HCT116 (cell line): Measurements from ENCODE around the gene TMEM239. TPM values are rescaled to one million over a fixed set of nuclear protein-coding genes. Genes with fewer than 3 reads are reported as not detected.
A peak's percentile ranks its signal among the peaks of the same experiment; 100 is the strongest.

Source experiments
- ATAC-seq: fragments of 200-7000 bp; cut with Tn5 transposase; 2 replicates; pipeline ENCODE4 v1.9.1; 2020; ENCODE audit warnings: mild to moderate bottlenecking, moderate library complexity
- BruUV-seq: library from RNA; stranded (reverse); fragments of 400-500 nt; replicated peaks from 2 replicates; lab custom pipeline; 2021; lab: Mats Ljungman, UMichigan
- CTCF ChIA-PET: fragments of 300-600 bp; sonication (Branson Sonifier 250); formaldehyde crosslinking; loops from one replicate; lab custom pipeline; 2021; ENCODE audit warnings: antibody characterized with exemption; lab: Charles Lee
- POLR2A ChIA-PET: fragments of 300-600, 350-600 bp; sonication (Branson Sonifier 250); formaldehyde crosslinking; loops from one replicate; lab custom pipeline; 2021; ENCODE audit warnings: antibody characterized with exemption; lab: Charles Lee
- RAD21 ChIA-PET, 2 experiments: fragments of 300-600 bp; sonication (Branson Sonifier 250); formaldehyde crosslinking; loops; one replicate each; lab custom pipeline; 2023; ENCODE audit warnings: low total read pairs in 2 of 2; ENCODE audit not compliant: uncharacterized antibody in 2 of 2, unreplicated experiment in 2 of 2, low non-redundant PET in 1 of 2; lab: Charles Lee
- DNase-seq: peaks from one replicate; pipeline ENCODE4 v3.0.0-alpha.2; 2010; ENCODE audit warnings: low read depth, low spot score
- H2AFZ ChIP-seq: fragments of 200-600 bp; shearing (Covaris generic), sonication (generic); 2 replicates; pipeline ENCODE4 v1.6.1; 2017; ENCODE audit warnings: low read depth, mixed run types, mixed read lengths, antibody characterized with exemption, low read length; ENCODE audit not compliant: poor library complexity, severe bottlenecking
- H3K27ac ChIP-seq: 2 replicates; pipeline ENCODE4 v1.5.1; 2012; ENCODE audit warnings: low read depth, low read length
- H3K27me3 ChIP-seq: fragments of 200-600 bp; sonication (generic); 2 replicates; pipeline ENCODE4 v1.6.1; 2016; ENCODE audit warnings: mixed run types, low read length, mixed read lengths; ENCODE audit not compliant: insufficient read depth
- H3K36me3 ChIP-seq, 2 experiments: fragments of 200-500 bp in 1 of 2; fragments of 200-600 bp in 1 of 2; sonication (Bioruptor generic) in 1 of 2; sonication (generic) in 1 of 2; 2 replicates each; pipeline versions ENCODE4 v1.5.1 to v1.6.1; 2014 to 2016; ENCODE audit warnings: low read length in 2 of 2, inconsistent platforms in 1 of 2, mixed read lengths in 1 of 2, mixed run types in 1 of 2; ENCODE audit not compliant: insufficient read depth in 2 of 2, control insufficient read depth in 1 of 2
- H3K4me1 ChIP-seq, 2 experiments: fragments of 200-600 bp in 1 of 2; sonication (generic) in 1 of 2; 2 replicates each; pipeline versions ENCODE4 v1.5.1 to v1.6.1; 2012 to 2017; ENCODE audit warnings: low read length in 2 of 2, inconsistent platforms in 1 of 2, mild to moderate bottlenecking in 1 of 2, mixed read lengths in 1 of 2, mixed run types in 1 of 2, moderate library complexity in 1 of 2; ENCODE audit not compliant: insufficient read depth in 2 of 2, control insufficient read depth in 1 of 2
- H3K4me2 ChIP-seq: fragments of 200-600 bp; sonication (generic); 2 replicates; pipeline ENCODE4 v1.6.1; 2017; ENCODE audit warnings: mixed run types, low read length, mixed read lengths
- H3K4me3 ChIP-seq, 2 experiments: fragments of 200-600 bp in 1 of 2; sonication (generic) in 1 of 2; replicated peaks in 1 of 2; 2 replicates each; pipeline ENCODE4 v1.5.1; 2011 to 2016; ENCODE audit warnings: low read length in 2 of 2, control low read depth in 1 of 2, low read depth in 1 of 2, mild to moderate bottlenecking in 1 of 2, mixed read lengths in 1 of 2, mixed run types in 1 of 2
- H3K79me2 ChIP-seq: fragments of 200-600 bp; sonication (generic); 2 replicates; pipeline ENCODE4 v1.6.1; 2017; ENCODE audit warnings: mild to moderate bottlenecking, mixed run types, low read length, moderate library complexity, mixed read lengths; ENCODE audit not compliant: insufficient read depth
- H3K9ac ChIP-seq: fragments of 200-600 bp; sonication (generic); 2 replicates; pipeline ENCODE4 v1.6.1; 2016; ENCODE audit warnings: low read length, mixed read lengths
- H3K9me2 ChIP-seq: fragments of 200-600 bp; sonication (generic), shearing (Covaris generic); 2 replicates; pipeline ENCODE4 v1.6.1; 2017; ENCODE audit warnings: mixed run types, mild to moderate bottlenecking, moderate library complexity; ENCODE audit not compliant: insufficient read depth
- H3K9me3 ChIP-seq, 2 experiments: fragments of 200-500 bp in 1 of 2; fragments of 200-600 bp in 1 of 2; sonication (Bioruptor generic) in 1 of 2; sonication (generic) in 1 of 2; 2 replicates each; pipeline ENCODE4 v1.6.1; 2014 to 2017; ENCODE audit warnings: low read length in 2 of 2, mixed read lengths in 2 of 2, inconsistent platforms in 1 of 2, low read depth in 1 of 2, mild to moderate bottlenecking in 1 of 2, mixed run types in 1 of 2, moderate library complexity in 1 of 2; ENCODE audit not compliant: control insufficient read depth in 1 of 2, insufficient read depth in 1 of 2
- H4K20me1 ChIP-seq: fragments of 200-600 bp; sonication (generic), shearing (Covaris generic); 2 replicates; pipeline ENCODE4 v1.6.1; 2017; ENCODE audit warnings: mixed run types, mild to moderate bottlenecking, moderate library complexity; ENCODE audit not compliant: insufficient read depth
- EGR1 ChIP-seq: IDR thresholded peaks from 2 replicates; pipeline ENCODE4 v1.6.1; 2012; ENCODE audit warnings: low read depth
- SRF ChIP-seq: IDR thresholded peaks from 2 replicates; pipeline ENCODE4 v1.6.1; 2012; ENCODE audit warnings: low read depth
- TCF7L2 ChIP-seq: IDR thresholded peaks from 2 replicates; pipeline ENCODE4 v1.7.0; 2011; ENCODE audit warnings: borderline replicate concordance, inconsistent platforms; ENCODE audit not compliant: insufficient read depth, insufficient read length; ENCODE audit errors: extremely low read depth
- intact Hi-C: fragments of 100-400 bp; cut with micrococcal nuclease; formaldehyde crosslinking; loops from 2 replicates; pipeline ENCODE4 v1.10.0; 2022
- total RNA-seq: library from RNA; stranded (reverse); gene quantifications from one replicate; pipeline ENCODE4 v1.2.1, GENCODE V29; 2021; ENCODE audit not compliant: unreplicated experiment
- TF ChIP-seq, protein P1 (sequence below), 3 experiments: fragments of 200-600 bp in 1 of 3; sonication (generic) in 1 of 3; IDR thresholded peaks in 2 of 3; conservative IDR thresholded peaks in 1 of 3; 2 replicates each; pipeline ENCODE4 v1.5.1; 2012 to 2017; ENCODE audit warnings: low read depth in 2 of 3, low read length in 2 of 3, antibody characterized with exemption in 1 of 3, borderline replicate concordance in 1 of 3, control low read depth in 1 of 3, mild to moderate bottlenecking in 1 of 3, mixed read lengths in 1 of 3, mixed run types in 1 of 3, moderate library complexity in 1 of 3; ENCODE audit not compliant: insufficient read depth in 1 of 3

TMEM239 gene
- total RNA-seq, 1 experiment from 2014 or later = not detected

DNA sequence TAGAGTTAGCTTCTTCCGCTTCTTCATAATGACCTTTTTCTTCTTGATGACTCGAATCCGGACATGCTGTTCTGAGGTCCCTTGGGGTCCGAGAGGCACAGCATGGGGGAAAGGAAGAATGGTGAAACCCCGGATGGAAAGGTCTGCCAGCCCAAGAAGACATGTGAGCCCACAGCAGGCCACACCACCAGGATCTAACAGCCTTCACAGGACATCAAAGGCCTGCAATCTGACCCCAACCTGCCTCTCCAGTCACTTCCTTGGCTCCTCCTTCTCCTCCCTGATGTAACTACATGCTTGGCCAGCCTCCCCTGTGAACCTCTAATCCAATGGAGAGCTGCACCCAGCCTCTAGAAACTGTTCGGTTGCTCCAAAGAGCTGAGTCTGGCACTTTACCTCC, 17.4 kb upstream of the TMEM239 start:
- BruUV-seq = no TSS peak

GRCh38 chr20:2799271-2799670, 16.9 kb upstream of the TMEM239 start:
- RAD21 ChIA-PET = no interaction called here
- ATAC-seq (peak; percentile 12; the same call in 1 of the 2 replicates), DNase-seq (no peak)
- POLR2A ChIA-PET = no interaction called here
- Histone ChIP-seq H3K27ac (no peak overlapping the region), H3K4me2 (0 out of 2 replicates have a peak overlapping the region, but pooled peaks have one; percentile 11), H3K4me1 (peaks cover 8 to 13% of the 10 kb centered on the region in 2 experiments; a peak in 3 of 4 replicates), H3K79me2 (no peaks in the 10 kb centered on the region), H3K36me3 (no peaks in the 10 kb centered on the region), H2AFZ (no peak overlapping the region), H3K27me3 (no peaks in the 10 kb centered on the region; the same call in 1 of the 2 replicates), H3K9ac (no peak overlapping the region), H4K20me1 (no peaks in the 10 kb centered on the region), H3K4me3 (no peak overlapping the region), H3K9me2 (no peaks in the 10 kb centered on the region), H3K9me3 (no peaks in the 10 kb centered on the region)
- TF ChIP-seq, protein P1, sequence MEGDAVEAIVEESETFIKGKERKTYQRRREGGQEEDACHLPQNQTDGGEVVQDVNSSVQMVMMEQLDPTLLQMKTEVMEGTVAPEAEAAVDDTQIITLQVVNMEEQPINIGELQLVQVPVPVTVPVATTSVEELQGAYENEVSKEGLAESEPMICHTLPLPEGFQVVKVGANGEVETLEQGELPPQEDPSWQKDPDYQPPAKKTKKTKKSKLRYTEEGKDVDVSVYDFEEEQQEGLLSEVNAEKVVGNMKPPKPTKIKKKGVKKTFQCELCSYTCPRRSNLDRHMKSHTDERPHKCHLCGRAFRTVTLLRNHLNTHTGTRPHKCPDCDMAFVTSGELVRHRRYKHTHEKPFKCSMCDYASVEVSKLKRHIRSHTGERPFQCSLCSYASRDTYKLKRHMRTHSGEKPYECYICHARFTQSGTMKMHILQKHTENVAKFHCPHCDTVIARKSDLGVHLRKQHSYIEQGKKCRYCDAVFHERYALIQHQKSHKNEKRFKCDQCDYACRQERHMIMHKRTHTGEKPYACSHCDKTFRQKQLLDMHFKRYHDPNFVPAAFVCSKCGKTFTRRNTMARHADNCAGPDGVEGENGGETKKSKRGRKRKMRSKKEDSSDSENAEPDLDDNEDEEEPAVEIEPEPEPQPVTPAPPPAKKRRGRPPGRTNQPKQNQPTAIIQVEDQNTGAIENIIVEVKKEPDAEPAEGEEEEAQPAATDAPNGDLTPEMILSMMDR (IDR thresholded peaks at IDR 0.05 in 2 of 3, conservative IDR thresholded peaks at IDR 0.05 in 1 of 3; ENCODE audit: borderline replicate concordance in 1 of 3, insufficient read depth in 1 of 3, low read depth in 2 of 3, low read length in 2 of 3) = no peak
- TF ChIP-seq SRF = no peak
- CTCF ChIA-PET = no interaction called here
- intact Hi-C loops = no loop called here
- BruUV-seq = no TSS peak

More for the DNA sequence above, 17.4 kb upstream of the TMEM239 start:
- Histone ChIP-seq H3K27ac (no peak overlapping the region), H3K4me2 (peak overlapping the region; percentile 11; the same call in 1 of the 2 replicates), H4K20me1 (no peaks in the 10 kb centered on the region), H3K27me3 (peaks cover 3% of the 10 kb centered on the region; the same call in 1 of the 2 replicates), H3K36me3 (no peaks in the 10 kb centered on the region), H3K9me2 (no peaks in the 10 kb centered on the region), H3K4me1 (peaks cover 8 to 13% of the 10 kb centered on the region in 2 experiments; a peak in 3 of 4 replicates), H2AFZ (no peak overlapping the region), H3K79me2 (no peaks in the 10 kb centered on the region), H3K9ac (no peak overlapping the region), H3K4me3 (no peak overlapping the region), H3K9me3 (no peaks in the 10 kb centered on the region)
- no peak for TF ChIP-seq EGR1
- TF ChIP-seq TCF7L2 = peak; percentile 91
- ChIA-PET RAD21 (no interaction called here), CTCF (no interaction called here), POLR2A (no interaction called here)
- DNase-seq (no peak), ATAC-seq (peak; percentile 81)
- intact Hi-C loops = no loop called here
